ENCODE data around the gene UNC45A. TPM values are rescaled to one million over a fixed set of nuclear protein-coding genes. Genes with fewer than 3 reads are reported as not detected.

Gene UNC45A
- total and polyA plus RNA-seq, 4 donors, result 13.9 to 31.2 (median 24.9) TPM

GRCh38 chr15:90941038-90941437, 6.0 kb downstream of the UNC45A start (continued):
- TF ChIP-seq ZBTB33 (IDR thresholded peaks at IDR 0.05), result no peak
- no peak for TF ChIP-seq TAF1 (conservative IDR thresholded peaks at IDR 0.05)
- TF ChIP-seq EGR1 (IDR thresholded peaks at IDR 0.05; ENCODE audit: low read depth in 2 of 2), result no peak
- TF ChIP-seq FOXA2 (IDR thresholded peaks at IDR 0.05), result no peak
- no peak for TF ChIP-seq ATF3 (IDR thresholded peaks at IDR 0.05)
- TF ChIP-seq GABPA (IDR thresholded peaks at IDR 0.05 in 1 of 2, conservative IDR thresholded peaks at IDR 0.05 in 1 of 2), result no peak

- no peaks in the 10 kb centered on the region for H3K9me3 ChIP-seq (ENCODE audit: control insufficient read depth in 4 of 4, low read length in 3 of 4)
- 94% methylated on average over 12 of the region's 12 CpGs for WGBS
- H3K4me1 ChIP-seq (ENCODE audit: control insufficient read depth in 4 of 4, insufficient read depth in 4 of 4, low read length in 3 of 4), result no peaks in the 10 kb centered on the region
- no peak overlapping the region for H3K4me3 ChIP-seq (ENCODE audit: low read depth in 1 of 3, low read length in 3 of 3)
- DNase-seq (ENCODE audit: low spot score), result no peak
- H3K36me3 ChIP-seq (ENCODE audit: control insufficient read depth in 4 of 4, insufficient read depth in 3 of 4, low read depth in 1 of 4, low read length in 3 of 4), result peaks cover 30 to 63% (median 44%) of the 10 kb centered on the region in 4 donors
- TF ChIP-seq FOXA1 (IDR thresholded peaks at IDR 0.05) (no peak), TAF1 (conservative IDR thresholded peaks at IDR 0.05) (no peak), HNF4G (IDR thresholded peaks at IDR 0.05) (no peak), HNF4A (conservative IDR thresholded peaks at IDR 0.05) (no peak), GABPA (IDR thresholded peaks at IDR 0.05 in 1 of 2, conservative IDR thresholded peaks at IDR 0.05 in 1 of 2) (no peak), NR2F2 (IDR thresholded peaks at IDR 0.05) (no peak), REST (IDR thresholded peaks at IDR 0.05) (no peak), FOXA2 (IDR thresholded peaks at IDR 0.05) (no peak), ATF3 (IDR thresholded peaks at IDR 0.05) (no peak), YY1 (IDR thresholded peaks at IDR 0.05) (no peak), ZBTB33 (IDR thresholded peaks at IDR 0.05) (no peak), JUND (IDR thresholded peaks at IDR 0.05) (no peak), EGR1 (IDR thresholded peaks at IDR 0.05; ENCODE audit: low read depth in 2 of 2) (no peak), RAD21 (IDR thresholded peaks at IDR 0.05) (no peak), MAX (IDR thresholded peaks at IDR 0.05) (no peak)
- H3K27me3 ChIP-seq (ENCODE audit: control insufficient read depth in 4 of 4, insufficient read depth in 4 of 4, low read length in 3 of 4), result no peaks in the 10 kb centered on the region
- H3K27ac ChIP-seq (ENCODE audit: low read depth in 1 of 2, low read length in 2 of 2), result no peak overlapping the region
- no peak overlapping the region for H3K9ac ChIP-seq (ENCODE audit: low read depth in 1 of 2, low read length in 2 of 2)
Measured at GRCh38 chr15:90942354-90943120, 7.5 kb downstream of the UNC45A start.
